Adrenal gland (tissue), 5 donors: Measurements from ENCODE around the gene TBXAS1.

Source experiments
- CTCF ChIP-seq, 6 experiments: fragments of 450-650 bp in 4 of 6; fragments of 200-600 bp in 2 of 6; sonication (generic) in 1 of 6; IDR thresholded peaks; 1 replicate in 5 of 6; 2 replicates in 1 of 6; pipeline versions ENCODE4 v1.5.1 to v1.8.0; 2016 to 2021; ENCODE audit warnings: antibody characterized with exemption in 6 of 6, mild to moderate bottlenecking in 2 of 6, moderate library complexity in 1 of 6
- POLR2A ChIP-seq, 2 donors: fragments of 450-650 bp; IDR thresholded peaks; one replicate each; pipeline ENCODE4 v1.6.1; 2017; ENCODE audit warnings: antibody characterized with exemption in 2 of 2, mild to moderate bottlenecking in 2 of 2, moderate library complexity in 1 of 2
- donor health status: DM: no; HTN: no; CAD: no.

GRCh38 chr7:139896831-139897230, 67.8 kb downstream of the TBXAS1 start:
- TF ChIP-seq CTCF (IDR thresholded peaks at IDR 0.05) (no peak), POLR2A (IDR thresholded peaks at IDR 0.05) (no peak)
